Endodermal cell (in vitro differentiated cells): ENCODE data around the gene AUTS2. TPM values are rescaled to one million over a fixed set of nuclear protein-coding genes. Genes with fewer than 3 reads are reported as not detected.

Experiments used
- DNase-seq: peaks from one replicate; pipeline ENCODE4 v3.0.0-alpha.2; 2017
- H3K27ac ChIP-seq: 2 replicates; pipeline ENCODE4 v1.5.1; 2013; ENCODE audit warnings: mild to moderate bottlenecking, low read depth, low read length, moderate library complexity
- H3K27me3 ChIP-seq: 2 replicates; pipeline ENCODE4 v1.6.1; 2013; ENCODE audit warnings: mild to moderate bottlenecking, low read length, moderate library complexity; ENCODE audit not compliant: insufficient read depth, control insufficient read depth, poor library complexity, severe bottlenecking
- H3K36me3 ChIP-seq: 2 replicates; pipeline ENCODE4 v1.7.0; 2013; ENCODE audit warnings: mild to moderate bottlenecking, low read length, moderate library complexity; ENCODE audit not compliant: control insufficient read depth, insufficient read depth
- H3K4me1 ChIP-seq: one replicate; pipeline ENCODE4 v1.7.0; 2013; ENCODE audit warnings: low read length; ENCODE audit not compliant: control insufficient read depth, insufficient read depth
- H3K4me3 ChIP-seq: 2 replicates; pipeline ENCODE4 v1.5.1; 2013; ENCODE audit warnings: mild to moderate bottlenecking, low read length, moderate library complexity
- H3K9ac ChIP-seq: 2 replicates; pipeline ENCODE4 v1.6.1; 2013; ENCODE audit warnings: mild to moderate bottlenecking, low read length, moderate library complexity; ENCODE audit not compliant: poor library complexity, severe bottlenecking; ENCODE audit errors: extremely low read depth
- H3K9me3 ChIP-seq: 2 replicates; pipeline ENCODE4 v1.6.1; 2013; ENCODE audit warnings: mild to moderate bottlenecking, low read length, moderate library complexity; ENCODE audit not compliant: control insufficient read depth
- H3K27ac Mint-ChIP-seq: 2 replicates; pipeline ENCODE4 v1.8.0; 2020; ENCODE audit warnings: mixed read lengths
- H3K27me3 Mint-ChIP-seq: 2 replicates; pipeline ENCODE4 v1.8.0; 2021; ENCODE audit warnings: mild to moderate bottlenecking, mixed read lengths; ENCODE audit not compliant: insufficient read depth
- H3K36me3 Mint-ChIP-seq: 2 replicates; pipeline ENCODE4 v1.8.0; 2020; ENCODE audit warnings: low read depth, mixed read lengths
- H3K4me1 Mint-ChIP-seq: 2 replicates; pipeline ENCODE4 v1.8.0; 2020; ENCODE audit warnings: mixed read lengths
- H3K4me3 Mint-ChIP-seq: 2 replicates; pipeline ENCODE4 v1.8.0; 2020; ENCODE audit warnings: mild to moderate bottlenecking, moderate library complexity, mixed read lengths
- H3K9me3 Mint-ChIP-seq: 2 replicates; pipeline ENCODE4 v1.8.0; 2020; ENCODE audit warnings: mild to moderate bottlenecking, mixed read lengths
- WGBS, 2 experiments: methylation state at CpG; one replicate each; pipeline versions ENCODE4 v1.1.5 to v1.1.7; 2013; ENCODE audit warnings: missing lambda C conversion rate in 2 of 2, mixed read lengths in 1 of 2; ENCODE audit not compliant: insufficient coverage in 1 of 2, insufficient read length in 1 of 2; 5-methylcytosine and 5-hydroxymethylcytosine counted together
- total RNA-seq, 2 donors: library from RNA; stranded (reverse); fragmentation: NEBNext Ultra II Directional in 1 of 2; extraction: Animal tissue kit (Norgen Biotek cat#: 25700) in 1 of 2; gene quantifications; 2 replicates in 1 of 2; 3 replicates in 1 of 2; pipeline ENCODE4 v1.2.1, GENCODE V29; 2021
- TF ChIP-seq, protein P1 (sequence below): fragments of 200-600 bp; sonication (generic); conservative IDR thresholded peaks from 2 replicates; pipeline ENCODE4 v1.5.0; 2021; ENCODE audit warnings: antibody characterized with exemption, mild to moderate bottlenecking

The AUTS2 gene
- total RNA-seq, 2 donors from 2014 or later: 76.8 to 106 TPM

DNA sequence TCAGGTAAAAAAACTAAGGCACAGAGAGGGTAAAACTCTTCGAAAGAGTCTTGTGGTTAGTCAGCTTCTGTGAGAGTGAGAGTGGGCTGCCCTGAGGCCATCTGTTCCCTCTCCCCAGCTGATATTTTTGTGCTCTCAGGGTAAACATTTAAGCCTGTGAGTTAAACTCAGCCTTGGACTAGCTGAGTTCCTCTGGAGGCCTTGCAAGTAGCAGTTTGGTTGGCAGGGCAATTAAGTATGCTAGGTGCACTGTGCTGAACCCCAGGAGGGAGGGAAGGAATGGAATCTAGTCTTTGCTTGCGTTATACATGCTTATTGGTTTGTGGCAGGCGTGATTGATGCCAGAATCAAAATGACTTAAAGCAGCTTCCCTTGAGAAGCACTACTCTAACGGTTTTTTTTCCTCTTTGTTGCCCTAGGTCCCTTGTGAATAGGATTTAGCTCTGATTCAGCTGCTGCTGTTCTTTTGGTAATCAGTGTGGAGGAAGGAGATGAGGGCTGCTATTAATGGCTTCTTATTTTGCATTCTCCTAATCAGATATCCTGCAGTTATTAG lies 140.2 kb downstream of the AUTS2 start:
- Histone ChIP-seq H3K27me3 (no peaks in the 10 kb centered on the region), H3K27ac (peak overlapping the region; percentile 81), H3K36me3 (no peaks in the 10 kb centered on the region), H3K9me3 (no peaks in the 10 kb centered on the region), H3K9ac (no peak overlapping the region), H3K4me1 (peaks cover 38% of the 10 kb centered on the region), H3K4me3 (no peak overlapping the region)
- TF ChIP-seq, protein P1, sequence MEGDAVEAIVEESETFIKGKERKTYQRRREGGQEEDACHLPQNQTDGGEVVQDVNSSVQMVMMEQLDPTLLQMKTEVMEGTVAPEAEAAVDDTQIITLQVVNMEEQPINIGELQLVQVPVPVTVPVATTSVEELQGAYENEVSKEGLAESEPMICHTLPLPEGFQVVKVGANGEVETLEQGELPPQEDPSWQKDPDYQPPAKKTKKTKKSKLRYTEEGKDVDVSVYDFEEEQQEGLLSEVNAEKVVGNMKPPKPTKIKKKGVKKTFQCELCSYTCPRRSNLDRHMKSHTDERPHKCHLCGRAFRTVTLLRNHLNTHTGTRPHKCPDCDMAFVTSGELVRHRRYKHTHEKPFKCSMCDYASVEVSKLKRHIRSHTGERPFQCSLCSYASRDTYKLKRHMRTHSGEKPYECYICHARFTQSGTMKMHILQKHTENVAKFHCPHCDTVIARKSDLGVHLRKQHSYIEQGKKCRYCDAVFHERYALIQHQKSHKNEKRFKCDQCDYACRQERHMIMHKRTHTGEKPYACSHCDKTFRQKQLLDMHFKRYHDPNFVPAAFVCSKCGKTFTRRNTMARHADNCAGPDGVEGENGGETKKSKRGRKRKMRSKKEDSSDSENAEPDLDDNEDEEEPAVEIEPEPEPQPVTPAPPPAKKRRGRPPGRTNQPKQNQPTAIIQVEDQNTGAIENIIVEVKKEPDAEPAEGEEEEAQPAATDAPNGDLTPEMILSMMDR: no peak
- Mint-ChIP-seq H3K4me1 (peaks cover 74% of the 10 kb centered on the region), H3K27ac (peak overlapping the region; percentile 41), H3K27me3 (no peaks in the 10 kb centered on the region), H3K36me3 (no peaks in the 10 kb centered on the region), H3K9me3 (no peaks in the 10 kb centered on the region), H3K4me3 (peak overlapping the region; percentile 24)
- DNase-seq: no peak
- WGBS, 2 experiments: 23 to 33% methylated on average over 4 of the region's 4 CpGs

DNA sequence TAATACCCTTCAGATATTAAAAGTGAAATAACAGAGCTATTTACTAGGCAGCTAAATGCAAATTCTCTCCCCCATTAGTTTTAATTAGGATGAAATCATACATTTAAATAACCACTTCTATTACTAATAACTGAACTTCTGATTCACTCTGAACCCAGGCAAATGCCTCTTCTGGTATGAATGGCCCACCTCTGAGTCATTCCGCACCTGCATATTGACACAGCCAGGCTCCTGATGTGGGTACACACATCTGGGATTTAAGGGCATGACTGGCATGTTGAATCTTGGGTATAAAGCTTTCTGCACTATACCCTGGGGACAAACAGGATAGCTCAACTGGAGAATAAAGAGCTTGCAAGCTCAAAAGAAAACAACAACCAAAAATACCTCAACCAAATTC lies 140.9 kb downstream of the AUTS2 start:
- DNase-seq: no peak
- TF ChIP-seq, protein P1: no peak
- Histone ChIP-seq H3K27me3 (no peaks in the 10 kb centered on the region), H3K4me3 (no peak overlapping the region), H3K36me3 (no peaks in the 10 kb centered on the region), H3K27ac (peak overlapping the region; percentile 87), H3K4me1 (peaks cover 41% of the 10 kb centered on the region), H3K9ac (no peak overlapping the region), H3K9me3 (no peaks in the 10 kb centered on the region)
- Mint-ChIP-seq H3K27me3 (no peaks in the 10 kb centered on the region), H3K4me1 (peaks cover 78% of the 10 kb centered on the region), H3K36me3 (no peaks in the 10 kb centered on the region), H3K27ac (no peak overlapping the region), H3K4me3 (peak overlapping the region; percentile 24), H3K9me3 (no peaks in the 10 kb centered on the region)
- WGBS, 2 experiments: 88 to 89% methylated on average over 1 of the region's 1 CpG

DNA sequence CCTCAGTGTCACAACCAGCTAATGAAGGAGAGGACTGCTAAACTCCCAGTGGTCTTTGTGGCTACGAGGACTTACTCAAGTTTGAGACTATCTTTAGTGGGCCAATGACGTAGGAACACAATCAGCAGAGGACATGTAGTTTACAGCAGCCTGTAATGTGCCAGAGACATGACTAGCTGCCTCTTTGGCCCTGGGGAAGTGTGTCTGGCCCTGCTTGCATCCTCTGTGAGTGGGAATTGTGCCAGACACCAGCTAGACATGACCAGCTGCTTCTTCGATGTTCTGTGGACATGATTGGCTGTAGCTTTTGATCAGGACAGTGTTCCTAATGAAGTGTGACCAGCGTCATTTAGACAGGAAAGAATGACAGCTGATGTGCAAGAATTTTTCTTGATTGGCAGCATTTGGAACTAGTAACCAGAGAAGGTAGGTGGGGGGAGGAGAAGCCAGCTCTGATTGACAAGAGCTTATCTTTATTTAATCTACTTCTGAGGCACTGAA lies 141.7 kb downstream of the AUTS2 start:
- TF ChIP-seq, protein P1: no peak
- Mint-ChIP-seq H3K4me3 (no peak overlapping the region), H3K9me3 (no peaks in the 10 kb centered on the region), H3K4me1 (peaks cover 81% of the 10 kb centered on the region), H3K27ac (peak overlapping the region; percentile 41), H3K36me3 (no peaks in the 10 kb centered on the region), H3K27me3 (no peaks in the 10 kb centered on the region)
- H3K36me3 ChIP-seq: no peaks in the 10 kb centered on the region
- H3K4me3 ChIP-seq: peak overlapping the region; percentile 26
- H3K4me1 ChIP-seq: peaks cover 43% of the 10 kb centered on the region
- H3K9ac ChIP-seq: no peak overlapping the region
- 82 to 85% methylated on average over 2 to 4 of the region's 4 CpGs for WGBS, 2 experiments
- H3K9me3 ChIP-seq: no peaks in the 10 kb centered on the region
- no peaks in the 10 kb centered on the region for H3K27me3 ChIP-seq
- H3K27ac ChIP-seq: peak overlapping the region; percentile 87
- no peak for DNase-seq
